Measurements from ENCODE around the gene ELN. TPM values are rescaled to one million over a fixed set of nuclear protein-coding genes. Genes with fewer than 3 reads are reported as not detected.

The ELN gene
- total and polyA plus RNA-seq, 5 donors from 2014 or later, result 0.35 TPM; not detected in 4

GRCh38 chr7:74078461-74078860 lies 50.5 kb downstream of the ELN start:
- no peak overlapping the region for H3K4me3 ChIP-seq (ENCODE audit: low read depth, low read length)
- H3K9me3 Mint-ChIP-seq, result peaks cover 0 to 2% (median 0%) of the 10 kb centered on the region in 7 donors
- H3K9me3 ChIP-seq (ENCODE audit: control insufficient read depth in 2 of 2, low read length in 2 of 2), result no peaks in the 10 kb centered on the region
- H3K4me3 Mint-ChIP-seq, result peak overlapping the region in 1 of 4 donors; percentile 27
- DNase-seq (no peak), ATAC-seq (ENCODE audit: low read depth in 2 of 2) (no peak)
- H3K36me3 ChIP-seq (ENCODE audit: control insufficient read depth, insufficient read depth, low read length), result no peaks in the 10 kb centered on the region
- H3K27me3 ChIP-seq (ENCODE audit: control insufficient read depth, insufficient read depth, low read length), result no peaks in the 10 kb centered on the region
- H3K27ac Mint-ChIP-seq, result no peak overlapping the region
- H3K27me3 Mint-ChIP-seq, result no peaks in the 10 kb centered on the region
- peaks cover 6% of the 10 kb centered on the region for H3K4me1 ChIP-seq (ENCODE audit: control insufficient read depth, insufficient read depth, low read length, poor library complexity, severe bottlenecking)
- H3K4me1 Mint-ChIP-seq, result peaks cover 0 to 4% (median 0%) of the 10 kb centered on the region in 4 donors
- no peak overlapping the region for H3K27ac ChIP-seq (ENCODE audit: insufficient read depth, low read length, poor library complexity, severe bottlenecking)
- H3K36me3 Mint-ChIP-seq, result no peaks in the 10 kb centered on the region

- Mint-ChIP-seq H3K9me3 (peaks cover 0 to 2% (median 0%) of the 10 kb centered on the region in 7 donors), H3K4me3 (peak overlapping the region in 3 of 4 donors; percentile 72 to 82 (median 73)), H3K36me3 (no peaks in the 10 kb centered on the region), H3K4me1 (peaks cover 0 to 21% (median 0%) of the 10 kb centered on the region in 4 donors), H3K27me3 (no peaks in the 10 kb centered on the region), H3K27ac (no peak overlapping the region)
- Histone ChIP-seq H3K27me3 (ENCODE audit: control insufficient read depth, insufficient read depth, low read length) (no peaks in the 10 kb centered on the region), H3K36me3 (ENCODE audit: control insufficient read depth, insufficient read depth, low read length) (no peaks in the 10 kb centered on the region), H3K4me3 (ENCODE audit: low read depth, low read length) (no peak overlapping the region), H3K4me1 (ENCODE audit: control insufficient read depth, insufficient read depth, low read length, poor library complexity, severe bottlenecking) (peaks cover 20% of the 10 kb centered on the region), H3K9me3 (ENCODE audit: control insufficient read depth in 2 of 2, low read length in 2 of 2) (no peaks in the 10 kb centered on the region), H3K27ac (ENCODE audit: insufficient read depth, low read length, poor library complexity, severe bottlenecking) (no peak overlapping the region)
- ATAC-seq (ENCODE audit: low read depth in 2 of 2), result no peak
- DNase-seq, result no peak
Measured at GRCh38 chr7:74082770-74083116, 54.8 kb downstream of the ELN start.

- no peak within 1 kb of the TSS for H3K4me3 ChIP-seq (ENCODE audit: low read depth, low read length)
Measured at GRCh38 chr7:74083117-74083876, 55.3 kb downstream of the ELN start, which contains the start of gene LIMK1. LIMK1 (plus strand) TSS chr7:74083804; CDS start chr7:74083991, 187 bp downstream.

GRCh38 chr7:74083928-74084721 lies 56.2 kb downstream of the ELN start:
- Histone ChIP-seq H3K27me3 (ENCODE audit: control insufficient read depth, insufficient read depth, low read length) (no peaks in the 10 kb centered on the region), H3K27ac (ENCODE audit: insufficient read depth, low read length, poor library complexity, severe bottlenecking) (no peak overlapping the region), H3K4me3 (ENCODE audit: low read depth, low read length) (no peak overlapping the region), H3K36me3 (ENCODE audit: control insufficient read depth, insufficient read depth, low read length) (no peaks in the 10 kb centered on the region), H3K4me1 (ENCODE audit: control insufficient read depth, insufficient read depth, low read length, poor library complexity, severe bottlenecking) (peaks cover 20% of the 10 kb centered on the region), H3K9me3 (ENCODE audit: control insufficient read depth in 2 of 2, low read length in 2 of 2) (no peaks in the 10 kb centered on the region)
- no peaks in the 10 kb centered on the region for H3K9me3 Mint-ChIP-seq
- peaks cover 0 to 24% (median 0%) of the 10 kb centered on the region in 4 donors for H3K4me1 Mint-ChIP-seq
- peak in 2 of 3 donors; percentile 18 to 70 for DNase-seq
- H3K36me3 Mint-ChIP-seq, result no peaks in the 10 kb centered on the region
- H3K4me3 Mint-ChIP-seq, result peak overlapping the region; percentile 82 to 86 (median 84)
- no peaks in the 10 kb centered on the region for H3K27me3 Mint-ChIP-seq
- no peak overlapping the region for H3K27ac Mint-ChIP-seq
- peak; percentile 59 to 60 for ATAC-seq (ENCODE audit: low read depth in 2 of 2)

More at GRCh38 chr7:74083117-74083876, 55.3 kb downstream of the ELN start, which contains the start of gene LIMK1:
- Histone ChIP-seq H3K36me3 (ENCODE audit: control insufficient read depth, insufficient read depth, low read length) (no peaks in the 10 kb centered on the region), H3K27me3 (ENCODE audit: control insufficient read depth, insufficient read depth, low read length) (no peaks in the 10 kb centered on the region), H3K4me1 (ENCODE audit: control insufficient read depth, insufficient read depth, low read length, poor library complexity, severe bottlenecking) (peaks cover 20% of the 10 kb centered on the region), H3K9me3 (ENCODE audit: control insufficient read depth in 2 of 2, low read length in 2 of 2) (no peaks in the 10 kb centered on the region), H3K27ac (ENCODE audit: insufficient read depth, low read length, poor library complexity, severe bottlenecking) (no peak within 1 kb of the TSS)
- Mint-ChIP-seq H3K4me1 (peaks cover 0 to 21% (median 0%) of the 10 kb centered on the region in 4 donors), H3K4me3 (peak within 1 kb of the TSS; percentile 82 to 86 (median 84)), H3K36me3 (no peaks in the 10 kb centered on the region), H3K27me3 (no peaks in the 10 kb centered on the region), H3K27ac (peak within 1 kb of the TSS in 2 of 3 donors; percentile 52 to 90), H3K9me3 (peaks cover 0 to 2% (median 0%) of the 10 kb centered on the region in 7 donors)
- ATAC-seq (ENCODE audit: low read depth in 2 of 2), result peak; percentile 91 to 94
- peak; percentile 77 to 82 (median 80) for DNase-seq

GRCh38 chr7:74084722-74085578 lies 57.0 kb downstream of the ELN start:
- Mint-ChIP-seq H3K27ac (peak overlapping the region in 1 of 3 donors; percentile 11), H3K4me3 (peak overlapping the region; percentile 82 to 86 (median 84)), H3K9me3 (no peaks in the 10 kb centered on the region), H3K27me3 (no peaks in the 10 kb centered on the region), H3K4me1 (peaks cover 0 to 28% (median 0%) of the 10 kb centered on the region in 4 donors), H3K36me3 (peaks cover 6% of the 10 kb centered on the region)
- H3K4me3 ChIP-seq (ENCODE audit: low read depth, low read length), result no peak overlapping the region
- H3K9me3 ChIP-seq (ENCODE audit: control insufficient read depth in 2 of 2, low read length in 2 of 2), result no peaks in the 10 kb centered on the region
- peaks cover 20% of the 10 kb centered on the region for H3K4me1 ChIP-seq (ENCODE audit: control insufficient read depth, insufficient read depth, low read length, poor library complexity, severe bottlenecking)
- no peaks in the 10 kb centered on the region for H3K27me3 ChIP-seq (ENCODE audit: control insufficient read depth, insufficient read depth, low read length)
- no peak overlapping the region for H3K27ac ChIP-seq (ENCODE audit: insufficient read depth, low read length, poor library complexity, severe bottlenecking)
- ATAC-seq (ENCODE audit: low read depth in 2 of 2), result no peak
- no peak for DNase-seq
- H3K36me3 ChIP-seq (ENCODE audit: control insufficient read depth, insufficient read depth, low read length), result no peaks in the 10 kb centered on the region

- Histone ChIP-seq H3K9me3 (ENCODE audit: control insufficient read depth in 2 of 2, low read length in 2 of 2) (no peaks in the 10 kb centered on the region), H3K27ac (ENCODE audit: insufficient read depth, low read length, poor library complexity, severe bottlenecking) (no peak overlapping the region), H3K36me3 (ENCODE audit: control insufficient read depth, insufficient read depth, low read length) (no peaks in the 10 kb centered on the region), H3K27me3 (ENCODE audit: control insufficient read depth, insufficient read depth, low read length) (no peaks in the 10 kb centered on the region), H3K4me1 (ENCODE audit: control insufficient read depth, insufficient read depth, low read length, poor library complexity, severe bottlenecking) (peaks cover 20% of the 10 kb centered on the region), H3K4me3 (ENCODE audit: low read depth, low read length) (no peak overlapping the region)
- Mint-ChIP-seq H3K27ac (peak overlapping the region in 1 of 3 donors; percentile 76), H3K27me3 (no peaks in the 10 kb centered on the region), H3K4me1 (peaks cover 0 to 33% (median 0%) of the 10 kb centered on the region in 4 donors), H3K4me3 (peak overlapping the region in 1 of 4 donors; percentile 69), H3K9me3 (no peaks in the 10 kb centered on the region), H3K36me3 (peaks cover 6% of the 10 kb centered on the region)
- DNase-seq, result no peak
- ATAC-seq (ENCODE audit: low read depth in 2 of 2), result no peak
Measured at GRCh38 chr7:74087791-74088453, 59.9 kb downstream of the ELN start.

Measured in CD4-positive, CD25-positive, alpha-beta regulatory T cell (primary cell).